HuH-7 (cell line): ENCODE data around the gene CAST.
A peak's percentile ranks its signal among the peaks of the same experiment; 100 is the strongest.

Experiments used
- DNase-seq: peaks from one replicate; pipeline ENCODE4 v3.0.0; 2011; ENCODE audit warnings: low spot score

Gene CAST

GRCh38 chr5:96745844-96746531 is 83.8 kb downstream of the CAST start:
- DNase-seq: no peak

GRCh38 chr5:96747720-96748119 is 85.5 kb downstream of the CAST start:
- no peak for DNase-seq

GRCh38 chr5:96750110-96750822 is 88.1 kb downstream of the CAST start:
- no peak for DNase-seq

- DNase-seq: no peak
These were observed 89.3 kb downstream of the CAST start for GRCh38 chr5:96751203-96752169.

GRCh38 chr5:96752341-96753016 is 90.3 kb downstream of the CAST start:
- DNase-seq: peak; percentile 13

GRCh38 chr5:96753017-96753397 is 90.8 kb downstream of the CAST start:
- no peak for DNase-seq

GRCh38 chr5:96753848-96754247 is 91.7 kb downstream of the CAST start:
- no peak for DNase-seq

GRCh38 chr5:96755851-96756250 is 93.7 kb downstream of the CAST start:
- no peak for DNase-seq

- no peak for DNase-seq
These were observed 94.8 kb downstream of the CAST start for GRCh38 chr5:96756985-96757384.

- DNase-seq: no peak
These were observed 96.4 kb downstream of the CAST start for GRCh38 chr5:96758621-96759020.

GRCh38 chr5:96761618-96762017 is 99.4 kb downstream of the CAST start:
- DNase-seq: no peak

- no peak for DNase-seq
These were observed 100.8 kb downstream of the CAST start for GRCh38 chr5:96763026-96763425.

- DNase-seq: no peak
These were observed 102.9 kb downstream of the CAST start for GRCh38 chr5:96765043-96765442.

GRCh38 chr5:96768708-96769251 is 106.6 kb downstream of the CAST start:
- DNase-seq: no peak

- no peak for DNase-seq
These were observed 109.2 kb downstream of the CAST start for GRCh38 chr5:96771395-96771794.

GRCh38 chr5:96772111-96772510 is 109.9 kb downstream of the CAST start:
- no peak for DNase-seq

GRCh38 chr5:96772542-96772941 is 110.4 kb downstream of the CAST start:
- no peak for DNase-seq

GRCh38 chr5:96775050-96775449 is 112.9 kb downstream of the CAST start:
- no peak for DNase-seq

- no peak for DNase-seq
These were observed 113.5 kb downstream of the CAST start for GRCh38 chr5:96775689-96776088.

GRCh38 chr5:96776621-96777020 is 114.4 kb downstream of the CAST start:
- no peak for DNase-seq

GRCh38 chr5:96778409-96778808 is 116.2 kb downstream of the CAST start:
- DNase-seq: no peak

GRCh38 chr5:96780626-96781025 is 118.5 kb downstream of the CAST start:
- no peak for DNase-seq
